Heart left ventricle (tissue), 16 donors: ENCODE measurements around the gene RHO. TPM values are rescaled to one million over a fixed set of nuclear protein-coding genes. Genes with fewer than 3 reads are reported as not detected.

ENCODE experiments used
- ATAC-seq, 4 donors: fragments of 200-7000 bp; cut with Tn5 transposase; one replicate each; pipeline ENCODE4 v1.9.1; 2020 to 2022; ENCODE audit warnings: moderate library complexity in 4 of 4, mild to moderate bottlenecking in 3 of 4, moderate number of reproducible peaks in 1 of 4
- DNase-seq, 5 donors: peaks; one replicate each; pipeline ENCODE4 v3.0.0-alpha.2; 2020
- H3K27ac ChIP-seq, 12 donors: fragments of 200-600 bp; sonication (generic) in 4 of 12; one replicate each; pipeline versions ENCODE4 v1.5.0 to v1.8.0; 2016 to 2022; ENCODE audit warnings: mild to moderate bottlenecking in 2 of 12
- H3K27me3 ChIP-seq, 9 donors: fragments of 200-600 bp; sonication (generic) in 2 of 9; one replicate each; pipeline versions ENCODE4 v1.5.1 to v1.8.0; 2016 to 2022; ENCODE audit warnings: mild to moderate bottlenecking in 3 of 9
- H3K36me3 ChIP-seq, 9 donors: fragments of 200-600 bp; sonication (generic) in 2 of 9; one replicate each; pipeline versions ENCODE4 v1.5.0 to v1.8.0; 2018 to 2022; ENCODE audit warnings: mild to moderate bottlenecking in 2 of 9
- H3K4me1 ChIP-seq, 12 donors: fragments of 200-600 bp; sonication (generic) in 4 of 12; one replicate each; pipeline versions ENCODE4 v1.5.0 to v1.8.0; 2016 to 2022; ENCODE audit warnings: mild to moderate bottlenecking in 3 of 12
- H3K4me3 ChIP-seq, 12 donors: fragments of 200-600 bp; sonication (generic) in 4 of 12; one replicate each; pipeline versions ENCODE4 v1.5.0 to v1.8.0; 2017 to 2022; ENCODE audit warnings: mild to moderate bottlenecking in 9 of 12, moderate library complexity in 4 of 12
- H3K9me3 ChIP-seq, 12 donors: fragments of 200-600 bp; sonication (generic) in 4 of 12; one replicate each; pipeline versions ENCODE4 v1.5.0 to v1.8.0; 2016 to 2022; ENCODE audit warnings: mild to moderate bottlenecking in 1 of 12
- POLR2A ChIP-seq, 2 donors: fragments of 450-650 bp; IDR thresholded peaks; one replicate each; pipeline ENCODE4 v1.6.1; 2017; ENCODE audit warnings: antibody characterized with exemption in 2 of 2, mild to moderate bottlenecking in 2 of 2, moderate library complexity in 2 of 2
- WGBS, 4 donors: extraction: QIAGEN DNeasy Blood & Tissue Kit in 2 of 4; methylation state at CpG; one replicate each; pipeline versions ENCODE4 v1.1.5 to v1.1.7; 2013 to 2018; 5-methylcytosine and 5-hydroxymethylcytosine counted together
- intact Hi-C, 10 donors: fragments of 100-400 bp; cut with DNase I; formaldehyde crosslinking; loops; one replicate each; pipeline versions ENCODE4 v1.11.1 to v1.14.2; 2022
- polyA plus RNA-seq, 2 donors: library from polyadenylated mRNA; stranded (reverse); fragments of 200-250 nt; gene quantifications; one replicate each; pipeline ENCODE4 v1.2.3, GENCODE V29; 2013
- total RNA-seq, 9 donors: library from RNA; depleted of rRNA in 2 of 9; stranded (reverse); fragments of >200 nt in 2 of 9; fragmentation: NEBNext Ultra II Directional in 3 of 9; extraction: Animal tissue kit (Norgen Biotek cat#: 25700) in 3 of 9; gene quantifications; one replicate each; pipeline versions ENCODE4 v1.1.0 to v1.2.4, GENCODE V29; 2016 to 2023
- TF ChIP-seq, protein P1 (sequence below), 12 donors: fragments of 200-600 bp; sonication (generic) in 4 of 12; IDR thresholded peaks; one replicate each; pipeline versions ENCODE4 v1.5.0 to v1.8.0; 2018 to 2022; ENCODE audit warnings: antibody characterized with exemption in 12 of 12, mild to moderate bottlenecking in 5 of 12
- donor health status: ischemic (EF 13 %, LVEDD 7.1; RV severe dilation, severe dysfunction).
- donor health status: healthy with polysubstance abuse.
- donor health status: DM: no; HTN: yes; CAD: no.
- donor health status: DM: no; HTN: no; CAD: no.
- donor health status: ischemic (EF 25% LVEDD 6.9; RV normal size, moderate dysfunction).
- donor health status: ischemic (EF 25% LVEDD 5.7; RV mildly dilated, moderate dysfunction).
- donor health status: healthy.
- donor health status: DM: yes; HTN: yes; CAD: no.
- donor health status: ischemic (EF 35%, LVEDD 5.7; RV mildly dilated, moderate dysfunction).
- donor health status: nonischemic (EF 11% LVEDD 7.7; RV severe dilation, severe dysfunction).
- donor health status: DM: yes; HTN: yes; CAD: no.
- donor health status: PGD.
- donor health status: ischemic (EF 29% LVEDD 5.4; RV normal size, mild dysfunction).
- donor health status: nonischemic (EF 23%, LVEDD 6.1; RV moderate dilation, normal function).

The RHO gene
- total and polyA plus RNA-seq, 11 donors: 0.08 TPM; not detected in 10

DNA sequence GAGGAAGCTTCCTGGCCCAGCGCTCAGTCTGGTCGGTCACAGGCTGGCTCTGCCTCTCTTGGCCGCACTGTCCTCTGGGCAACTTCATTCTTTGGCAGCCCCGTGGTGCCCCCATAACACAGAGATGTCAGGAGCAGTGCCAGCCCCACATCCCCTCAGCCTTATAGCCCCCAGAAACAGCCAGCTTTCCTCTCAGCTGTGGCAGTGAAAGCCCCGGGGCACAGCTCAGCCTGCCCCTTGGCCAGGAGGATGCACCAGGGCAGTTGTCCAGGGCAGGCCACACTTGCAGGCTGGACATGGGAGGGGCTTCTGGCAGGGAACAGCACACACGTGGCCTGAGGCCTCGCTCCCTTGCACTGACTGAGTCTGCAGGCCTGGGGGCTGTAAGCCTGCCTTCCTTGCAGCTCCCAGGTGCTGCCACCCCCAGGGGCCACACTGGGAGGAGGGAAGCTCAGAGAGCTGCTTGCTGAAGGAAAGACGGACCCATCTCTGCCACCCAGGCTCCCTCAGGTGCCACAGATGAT is 10.3 kb upstream of the RHO start:
- Histone ChIP-seq H3K27ac (no peak overlapping the region), H3K4me3 (no peak overlapping the region), H3K4me1 (no peaks in the 10 kb centered on the region), H3K9me3 (no peaks in the 10 kb centered on the region), H3K36me3 (peaks cover 0 to 44% (median 3%) of the 10 kb centered on the region in 9 donors), H3K27me3 (no peaks in the 10 kb centered on the region)
- intact Hi-C loops: no loop called here
- 79 to 91% (median 89%) methylated on average over 8 of the region's 8 CpGs for WGBS, 4 donors
- DNase-seq (no peak), ATAC-seq (no peak)
- TF ChIP-seq, protein P1, sequence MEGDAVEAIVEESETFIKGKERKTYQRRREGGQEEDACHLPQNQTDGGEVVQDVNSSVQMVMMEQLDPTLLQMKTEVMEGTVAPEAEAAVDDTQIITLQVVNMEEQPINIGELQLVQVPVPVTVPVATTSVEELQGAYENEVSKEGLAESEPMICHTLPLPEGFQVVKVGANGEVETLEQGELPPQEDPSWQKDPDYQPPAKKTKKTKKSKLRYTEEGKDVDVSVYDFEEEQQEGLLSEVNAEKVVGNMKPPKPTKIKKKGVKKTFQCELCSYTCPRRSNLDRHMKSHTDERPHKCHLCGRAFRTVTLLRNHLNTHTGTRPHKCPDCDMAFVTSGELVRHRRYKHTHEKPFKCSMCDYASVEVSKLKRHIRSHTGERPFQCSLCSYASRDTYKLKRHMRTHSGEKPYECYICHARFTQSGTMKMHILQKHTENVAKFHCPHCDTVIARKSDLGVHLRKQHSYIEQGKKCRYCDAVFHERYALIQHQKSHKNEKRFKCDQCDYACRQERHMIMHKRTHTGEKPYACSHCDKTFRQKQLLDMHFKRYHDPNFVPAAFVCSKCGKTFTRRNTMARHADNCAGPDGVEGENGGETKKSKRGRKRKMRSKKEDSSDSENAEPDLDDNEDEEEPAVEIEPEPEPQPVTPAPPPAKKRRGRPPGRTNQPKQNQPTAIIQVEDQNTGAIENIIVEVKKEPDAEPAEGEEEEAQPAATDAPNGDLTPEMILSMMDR (IDR thresholded peaks at IDR 0.05): no peak
- no peak for TF ChIP-seq POLR2A (IDR thresholded peaks at IDR 0.05)

DNA sequence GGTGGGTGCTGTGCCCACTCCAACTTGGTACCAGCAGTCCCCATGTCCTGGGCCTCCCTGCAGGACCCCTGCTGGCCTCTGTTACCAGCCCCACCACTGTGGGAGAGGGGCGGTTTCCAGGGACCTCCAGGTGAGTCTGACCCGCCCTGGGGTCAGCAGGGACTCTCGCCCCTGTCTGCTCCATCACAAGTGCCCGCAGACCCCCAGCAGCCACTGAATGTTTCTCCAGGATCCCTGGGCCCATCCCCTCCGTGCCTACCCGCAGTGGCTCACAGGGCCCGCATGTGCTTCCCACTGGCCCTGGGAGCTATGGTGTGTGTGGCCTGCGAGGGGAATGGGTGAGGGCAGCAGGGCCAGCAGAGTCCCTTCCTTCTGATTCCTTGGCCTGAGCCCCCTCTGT is 9.9 kb upstream of the RHO start:
- Histone ChIP-seq H3K4me3 (no peak overlapping the region), H3K4me1 (no peaks in the 10 kb centered on the region), H3K9me3 (no peaks in the 10 kb centered on the region), H3K27ac (no peak overlapping the region), H3K27me3 (no peaks in the 10 kb centered on the region), H3K36me3 (peaks cover 0 to 39% (median 3%) of the 10 kb centered on the region in 9 donors)
- no peak for ATAC-seq
- intact Hi-C loops: no loop called here
- no peak for TF ChIP-seq POLR2A (IDR thresholded peaks at IDR 0.05)
- TF ChIP-seq, protein P1 (IDR thresholded peaks at IDR 0.05): no peak
- 94 to 98% (median 98%) methylated on average over 7 to 8 of the region's 8 CpGs for WGBS, 4 donors
- no peak for DNase-seq

GRCh38 chr3:129519449-129519848 is 9.0 kb upstream of the RHO start:
- WGBS, 4 donors: 95 to 99% (median 97%) methylated on average over 10 of the region's 10 CpGs

GRCh38 chr3:129519896-129520715 is 8.3 kb upstream of the RHO start:
- Histone ChIP-seq H3K4me3 (no peak overlapping the region), H3K9me3 (no peaks in the 10 kb centered on the region), H3K4me1 (peaks cover 0 to 3% (median 0%) of the 10 kb centered on the region in 12 donors), H3K27me3 (no peaks in the 10 kb centered on the region), H3K27ac (no peak overlapping the region), H3K36me3 (peaks cover 0 to 29% (median 0%) of the 10 kb centered on the region in 9 donors)
- DNase-seq (no peak), ATAC-seq (no peak)
- TF ChIP-seq POLR2A (IDR thresholded peaks at IDR 0.05): no peak
- TF ChIP-seq, protein P1 (IDR thresholded peaks at IDR 0.05): no peak
- 91 to 97% (median 94%) methylated on average over 15 of the region's 15 CpGs for WGBS, 4 donors
- intact Hi-C loops: no loop called here

More at GRCh38 chr3:129519449-129519848, 9.0 kb upstream of the RHO start:
- Histone ChIP-seq H3K27me3 (no peaks in the 10 kb centered on the region), H3K36me3 (peaks cover 0 to 30% (median under 1%) of the 10 kb centered on the region in 9 donors), H3K4me3 (no peak overlapping the region), H3K9me3 (no peaks in the 10 kb centered on the region), H3K4me1 (no peaks in the 10 kb centered on the region), H3K27ac (no peak overlapping the region)
- ATAC-seq (no peak), DNase-seq (no peak)
- intact Hi-C loops: no loop called here
- TF ChIP-seq, protein P1 (IDR thresholded peaks at IDR 0.05): no peak
